Fibroblast of lung (primary cell): ENCODE results near the gene STK35. TPM values are rescaled to one million over a fixed set of nuclear protein-coding genes. Genes with fewer than 3 reads are reported as not detected.
"Not testable (repeated sequence)": the region's sequence is repeated elsewhere in the genome, so short reads cannot be mapped to it uniquely, and the experiment has no call there.

Source experiments
- DNase-seq, 2 donors: peaks; one replicate each; pipeline versions ENCODE4 v3.0.0 to v3.0.0-alpha.2; 2010; ENCODE audit warnings: low read depth in 2 of 2
- H2AFZ ChIP-seq: 2 replicates; pipeline ENCODE4 v1.5.1; 2012; ENCODE audit warnings: low read length, control low read depth, inconsistent platforms
- H3K27ac ChIP-seq: 2 replicates; pipeline ENCODE4 v1.5.1; 2011; ENCODE audit warnings: low read length, control low read depth; ENCODE audit not compliant: insufficient read depth
- H3K27me3 ChIP-seq: 2 replicates; pipeline ENCODE4 v1.5.1; 2011; ENCODE audit warnings: mild to moderate bottlenecking, low read length; ENCODE audit not compliant: control insufficient read depth, insufficient read depth
- H3K36me3 ChIP-seq: 2 replicates; pipeline ENCODE4 v1.5.1; 2011; ENCODE audit warnings: low read length; ENCODE audit not compliant: control insufficient read depth, insufficient read depth
- H3K4me1 ChIP-seq: 2 replicates; pipeline ENCODE4 v1.5.1; 2011; ENCODE audit warnings: low read length; ENCODE audit not compliant: control insufficient read depth, insufficient read depth; ENCODE audit errors: extremely low read depth
- H3K4me2 ChIP-seq: 2 replicates; pipeline ENCODE4 v1.5.1; 2011; ENCODE audit warnings: low read length, control low read depth; ENCODE audit not compliant: insufficient read depth; ENCODE audit errors: extremely low read depth
- H3K4me3 ChIP-seq, 4 experiments: fragments of 200-600 bp in 1 of 4; sonication (generic) in 1 of 4; replicated peaks in 1 of 4; 2 replicates each; pipeline ENCODE4 v1.5.1; 2011 to 2016; ENCODE audit warnings: low read length in 4 of 4, low read depth in 3 of 4, mild to moderate bottlenecking in 3 of 4, control low read depth in 2 of 4, inconsistent platforms in 1 of 4, mixed read lengths in 1 of 4; ENCODE audit not compliant: insufficient read depth in 1 of 4; ENCODE audit errors: control extremely low read depth in 1 of 4
- H3K79me2 ChIP-seq: 2 replicates; pipeline ENCODE4 v1.5.1; 2012; ENCODE audit warnings: mild to moderate bottlenecking, low read length, inconsistent platforms; ENCODE audit not compliant: control insufficient read depth, insufficient read depth
- H3K9ac ChIP-seq: 2 replicates; pipeline ENCODE4 v1.5.1; 2011; ENCODE audit warnings: mild to moderate bottlenecking, low read length, control low read depth; ENCODE audit not compliant: insufficient read depth
- H3K9me3 ChIP-seq: 2 replicates; pipeline ENCODE4 v1.5.1; 2012; ENCODE audit warnings: low read depth, low read length; ENCODE audit not compliant: control insufficient read depth, insufficient read depth
- H4K20me1 ChIP-seq: 2 replicates; pipeline ENCODE4 v1.5.1; 2011; ENCODE audit warnings: low read length; ENCODE audit not compliant: control insufficient read depth, insufficient read depth; ENCODE audit errors: extremely low read depth
- EZH2 ChIP-seq: IDR thresholded peaks from 2 replicates; pipeline ENCODE4 v1.5.1; 2012; ENCODE audit warnings: low read length, control low read depth, mild to moderate bottlenecking; ENCODE audit errors: missing control alignments
- polyA plus RNA-seq, 2 donors: library from polyadenylated mRNA; depleted of rRNA in 1 of 2; stranded (reverse) in 1 of 2; unstranded in 1 of 2; fragments of >200 nt; gene quantifications; 2 replicates each; pipeline ENCODE4 v1.2.1, GENCODE V29; 2011 to 2012; ENCODE audit warnings: missing spikeins in 1 of 2
- total RNA-seq: library from RNA; depleted of rRNA; stranded (reverse); fragments of >200 nt; gene quantifications from 2 replicates; pipeline ENCODE4 v1.2.1, GENCODE V29; 2014
- TF ChIP-seq, protein P1 (sequence below), 2 donors: IDR thresholded peaks in 1 of 2; conservative IDR thresholded peaks in 1 of 2; 1 replicate in 1 of 2; 2 replicates in 1 of 2; pipeline ENCODE4 v1.5.1; 2011 to 2012; ENCODE audit warnings: low read length in 2 of 2, control low read depth in 1 of 2, inconsistent platforms in 1 of 2, low read depth in 1 of 2, mild to moderate bottlenecking in 1 of 2

Gene STK35
- total and polyA plus RNA-seq, 2 donors (not counting 1 experiment from before 2014, with no cell fraction given) = 8.5 to 14.4 TPM

GRCh38 chr20:2179949-2180348, 78.3 kb downstream of the STK35 start:
- no peaks in the 10 kb centered on the region for H3K9me3 ChIP-seq
- TF ChIP-seq, protein P1, sequence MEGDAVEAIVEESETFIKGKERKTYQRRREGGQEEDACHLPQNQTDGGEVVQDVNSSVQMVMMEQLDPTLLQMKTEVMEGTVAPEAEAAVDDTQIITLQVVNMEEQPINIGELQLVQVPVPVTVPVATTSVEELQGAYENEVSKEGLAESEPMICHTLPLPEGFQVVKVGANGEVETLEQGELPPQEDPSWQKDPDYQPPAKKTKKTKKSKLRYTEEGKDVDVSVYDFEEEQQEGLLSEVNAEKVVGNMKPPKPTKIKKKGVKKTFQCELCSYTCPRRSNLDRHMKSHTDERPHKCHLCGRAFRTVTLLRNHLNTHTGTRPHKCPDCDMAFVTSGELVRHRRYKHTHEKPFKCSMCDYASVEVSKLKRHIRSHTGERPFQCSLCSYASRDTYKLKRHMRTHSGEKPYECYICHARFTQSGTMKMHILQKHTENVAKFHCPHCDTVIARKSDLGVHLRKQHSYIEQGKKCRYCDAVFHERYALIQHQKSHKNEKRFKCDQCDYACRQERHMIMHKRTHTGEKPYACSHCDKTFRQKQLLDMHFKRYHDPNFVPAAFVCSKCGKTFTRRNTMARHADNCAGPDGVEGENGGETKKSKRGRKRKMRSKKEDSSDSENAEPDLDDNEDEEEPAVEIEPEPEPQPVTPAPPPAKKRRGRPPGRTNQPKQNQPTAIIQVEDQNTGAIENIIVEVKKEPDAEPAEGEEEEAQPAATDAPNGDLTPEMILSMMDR (conservative IDR thresholded peaks at IDR 0.05 in 1 of 2, IDR thresholded peaks at IDR 0.05 in 1 of 2; ENCODE audit: low read depth in 1 of 2, low read length in 2 of 2) = no peak
- TF ChIP-seq EZH2 = no peak

DNA sequence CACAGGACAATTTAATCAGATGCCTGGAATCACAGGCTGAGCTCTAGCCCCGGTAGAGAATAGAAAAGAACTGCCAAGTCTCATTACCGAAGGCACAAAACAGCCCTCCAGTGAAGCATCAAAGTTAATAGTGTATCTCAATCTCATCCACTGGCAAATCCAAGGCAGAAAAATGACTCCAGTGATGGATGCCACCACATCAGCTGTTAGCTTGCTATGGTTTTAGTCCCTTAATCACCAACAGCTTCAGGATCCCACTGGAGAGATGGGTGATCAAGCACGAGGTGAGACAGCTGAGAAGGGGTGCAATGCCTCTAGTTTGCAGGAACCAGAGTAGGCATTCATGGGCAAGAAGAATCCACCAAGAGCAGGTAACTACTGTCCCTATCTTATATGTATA, 81.8 kb downstream of the STK35 start:
- TF ChIP-seq EZH2 = no peak
- TF ChIP-seq, protein P1 (conservative IDR thresholded peaks at IDR 0.05 in 1 of 2, IDR thresholded peaks at IDR 0.05 in 1 of 2; ENCODE audit: low read depth in 1 of 2, low read length in 2 of 2) = no peak
- Histone ChIP-seq H2AFZ (no peak overlapping the region), H3K27me3 (peaks cover 2% of the 10 kb centered on the region), H3K4me3 (no peak overlapping the region), H3K27ac (no peak overlapping the region), H4K20me1 (no peaks in the 10 kb centered on the region), H3K4me2 (no peak overlapping the region), H3K79me2 (no peaks in the 10 kb centered on the region), H3K4me1 (no peaks in the 10 kb centered on the region), H3K9me3 (no peaks in the 10 kb centered on the region), H3K9ac (no peak overlapping the region), H3K36me3 (no peaks in the 10 kb centered on the region)
- DNase-seq = no peak

More at GRCh38 chr20:2179949-2180348, 78.3 kb downstream of the STK35 start:
- no peaks in the 10 kb centered on the region for H4K20me1 ChIP-seq
- H3K4me2 ChIP-seq = no peak overlapping the region
- no peak for DNase-seq
- no peak overlapping the region for H3K9ac ChIP-seq
- no peak overlapping the region for H3K4me3 ChIP-seq
- no peaks in the 10 kb centered on the region for H3K4me1 ChIP-seq
- H3K79me2 ChIP-seq = no peaks in the 10 kb centered on the region
- H3K36me3 ChIP-seq = no peaks in the 10 kb centered on the region
- H2AFZ ChIP-seq = no peak overlapping the region
- H3K27me3 ChIP-seq = peaks cover 9% of the 10 kb centered on the region
- no peak overlapping the region for H3K27ac ChIP-seq

- not testable (repeated sequence) for H2AFZ ChIP-seq, DNase-seq, H3K4me1 ChIP-seq, H3K79me2 ChIP-seq, H3K4me2 ChIP-seq, H3K36me3 ChIP-seq, H3K9ac ChIP-seq, H3K27ac ChIP-seq, H3K9me3 ChIP-seq, H3K27me3 ChIP-seq, H3K4me3 ChIP-seq, H4K20me1 ChIP-seq
These were observed 83.3 kb downstream of the STK35 start for GRCh38 chr20:2184933-2185332.
